ENCODE data around the gene HLA-DQA1. TPM values are rescaled to one million over a fixed set of nuclear protein-coding genes. Genes with fewer than 3 reads are reported as not detected.
"Not testable (repeated sequence)": the region's sequence is repeated elsewhere in the genome, so short reads cannot be mapped to it uniquely, and the experiment has no call there.

Gene HLA-DQA1
- total and polyA plus RNA-seq, 9 donors: 1.5 to 3.3 (median 2.7) TPM

DNA sequence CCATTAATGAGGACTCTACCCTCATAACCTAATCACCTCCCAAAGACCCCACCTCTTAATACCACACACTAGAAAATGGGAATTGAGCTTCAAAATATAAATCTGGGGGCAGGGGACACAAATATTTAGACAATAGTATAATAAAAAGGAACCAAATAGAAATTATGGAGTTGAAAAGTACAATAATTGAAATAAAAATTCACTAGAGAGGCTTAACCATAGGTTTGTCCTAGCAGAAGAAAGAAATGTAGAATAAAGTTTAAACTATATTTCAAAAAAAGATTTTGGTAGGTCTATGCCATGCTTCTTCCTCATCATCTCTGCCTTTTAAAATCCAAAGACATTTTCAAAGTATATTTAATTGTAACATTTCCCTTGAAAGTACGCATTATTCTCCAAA lies 19.5 kb upstream of the HLA-DQA1 start:
- no peak overlapping the region for H3K27ac ChIP-seq (ENCODE audit: low read length)
- no peaks in the 10 kb centered on the region for H3K9me3 ChIP-seq (replicated peaks; ENCODE audit: control insufficient read depth, low read depth, low read length)
- no peak for DNase-seq
- peaks cover 2% of the 10 kb centered on the region for H3K27me3 ChIP-seq (ENCODE audit: control insufficient read depth, insufficient read depth, low read length)
- no peaks in the 10 kb centered on the region for H3K4me1 ChIP-seq (ENCODE audit: control insufficient read depth, insufficient read depth, low read length)
- no CpG with 5 or more reads among the region's 1 CpG for WGBS (ENCODE audit: insufficient coverage)
- H3K4me3 ChIP-seq (ENCODE audit: low read length): no peak overlapping the region
- H3K36me3 ChIP-seq (ENCODE audit: control insufficient read depth, insufficient read depth, low read length): no peaks in the 10 kb centered on the region

DNA sequence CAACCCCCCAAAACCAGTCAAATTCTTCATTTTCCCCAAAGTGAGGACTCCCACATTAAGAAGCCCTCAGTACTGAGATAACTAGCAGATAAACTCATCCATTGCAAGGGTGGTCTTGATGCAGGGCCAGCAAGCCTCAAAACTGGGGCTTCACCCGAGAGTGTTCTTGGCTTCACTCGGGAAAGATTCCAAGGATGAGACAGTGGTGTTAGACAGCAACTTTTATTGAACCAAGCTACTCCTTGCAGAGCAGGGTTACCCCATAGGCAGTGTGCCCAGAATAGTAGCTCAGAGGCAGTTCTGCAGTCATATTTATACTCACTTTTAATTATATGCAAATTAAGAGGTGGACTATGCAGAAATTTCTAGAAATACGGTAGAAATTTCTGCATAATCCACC lies 15.8 kb upstream of the HLA-DQA1 start:
- Histone ChIP-seq H3K9me3 (replicated peaks; ENCODE audit: control insufficient read depth, low read depth, low read length) (no peaks in the 10 kb centered on the region), H3K4me3 (ENCODE audit: low read length) (no peak overlapping the region), H3K27me3 (ENCODE audit: control insufficient read depth, insufficient read depth, low read length) (no peaks in the 10 kb centered on the region), H3K4me1 (ENCODE audit: control insufficient read depth, insufficient read depth, low read length) (no peaks in the 10 kb centered on the region), H3K27ac (ENCODE audit: low read length) (no peak overlapping the region), H3K36me3 (ENCODE audit: control insufficient read depth, insufficient read depth, low read length) (no peaks in the 10 kb centered on the region)
- no peak for DNase-seq
- WGBS (ENCODE audit: insufficient coverage): no CpG with 5 or more reads among the region's 3 CpGs

DNA sequence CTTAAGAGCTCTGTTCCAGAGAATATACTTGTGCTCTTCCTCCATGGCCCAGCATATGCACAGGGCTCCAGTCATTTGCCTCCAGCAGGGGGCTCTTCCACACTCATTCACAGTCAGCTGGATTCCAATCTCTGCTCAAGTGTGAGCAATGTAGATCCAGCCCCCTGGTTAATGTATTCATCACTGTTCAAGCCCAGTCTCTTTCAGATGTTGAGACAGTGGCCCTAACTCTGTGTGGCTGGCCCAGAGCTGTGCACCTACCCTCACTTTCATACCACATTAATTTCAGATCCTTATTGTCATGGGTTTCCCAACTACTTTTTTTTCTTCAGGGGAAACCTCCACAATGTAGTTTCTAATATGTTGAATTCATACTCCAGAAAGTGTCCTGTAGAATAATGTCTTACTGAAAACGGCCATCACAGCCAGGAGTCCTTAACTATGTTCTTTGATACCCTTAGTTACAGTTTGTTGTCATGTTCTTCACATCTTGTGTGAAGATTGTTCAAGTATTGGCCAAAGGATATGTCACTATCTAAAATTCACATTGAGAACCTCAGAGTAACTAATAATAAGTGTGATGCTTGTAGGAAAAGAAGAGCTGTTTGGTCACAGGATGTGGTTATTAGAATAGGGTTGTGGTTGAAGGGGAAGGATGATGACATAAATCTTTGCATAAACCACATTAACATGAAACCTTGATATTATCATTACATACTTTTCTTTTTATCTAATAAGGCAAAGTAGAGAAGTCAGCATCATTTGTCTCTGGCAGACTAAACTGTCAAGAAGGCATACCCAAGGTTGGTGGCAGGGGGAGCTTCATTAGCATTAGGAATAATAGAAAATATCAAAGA lies 14.4 kb upstream of the HLA-DQA1 start:
- Histone ChIP-seq H3K36me3 (ENCODE audit: control insufficient read depth, insufficient read depth, low read length) (no peaks in the 10 kb centered on the region), H3K9me3 (replicated peaks; ENCODE audit: control insufficient read depth, low read depth, low read length) (no peaks in the 10 kb centered on the region), H3K27me3 (ENCODE audit: control insufficient read depth, insufficient read depth, low read length) (no peaks in the 10 kb centered on the region), H3K27ac (ENCODE audit: low read length) (no peak overlapping the region), H3K4me1 (ENCODE audit: control insufficient read depth, insufficient read depth, low read length) (no peaks in the 10 kb centered on the region), H3K4me3 (ENCODE audit: low read length) (no peak overlapping the region)
- WGBS (ENCODE audit: insufficient coverage): no CpG with 5 or more reads among the region's 1 CpG
- DNase-seq: peak; percentile 41

DNA sequence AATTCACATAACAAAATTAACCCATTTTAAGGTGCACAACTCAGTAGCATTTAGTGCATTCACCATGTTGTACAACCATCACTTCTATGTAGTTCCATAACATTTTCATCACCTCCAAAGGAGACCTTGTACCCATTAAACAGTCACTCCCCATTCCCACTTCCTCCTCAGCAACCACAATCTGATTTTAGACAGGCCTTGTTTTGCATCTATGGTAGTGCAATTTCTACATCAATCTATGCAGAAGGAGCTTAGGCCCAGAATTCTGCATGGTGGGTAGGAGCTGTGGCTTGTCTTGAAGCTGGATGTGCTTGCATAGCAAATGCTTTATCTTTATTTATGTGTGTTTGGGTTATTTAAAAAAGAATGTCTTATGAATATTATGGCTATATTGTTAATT lies 13.5 kb upstream of the HLA-DQA1 start:
- Histone ChIP-seq H3K27me3 (ENCODE audit: control insufficient read depth, insufficient read depth, low read length) (no peaks in the 10 kb centered on the region), H3K36me3 (ENCODE audit: control insufficient read depth, insufficient read depth, low read length) (no peaks in the 10 kb centered on the region), H3K4me1 (ENCODE audit: control insufficient read depth, insufficient read depth, low read length) (no peaks in the 10 kb centered on the region), H3K9me3 (replicated peaks; ENCODE audit: control insufficient read depth, low read depth, low read length) (no peaks in the 10 kb centered on the region), H3K4me3 (ENCODE audit: low read length) (no peak overlapping the region), H3K27ac (ENCODE audit: low read length) (no peak overlapping the region)
- DNase-seq: no peak

DNA sequence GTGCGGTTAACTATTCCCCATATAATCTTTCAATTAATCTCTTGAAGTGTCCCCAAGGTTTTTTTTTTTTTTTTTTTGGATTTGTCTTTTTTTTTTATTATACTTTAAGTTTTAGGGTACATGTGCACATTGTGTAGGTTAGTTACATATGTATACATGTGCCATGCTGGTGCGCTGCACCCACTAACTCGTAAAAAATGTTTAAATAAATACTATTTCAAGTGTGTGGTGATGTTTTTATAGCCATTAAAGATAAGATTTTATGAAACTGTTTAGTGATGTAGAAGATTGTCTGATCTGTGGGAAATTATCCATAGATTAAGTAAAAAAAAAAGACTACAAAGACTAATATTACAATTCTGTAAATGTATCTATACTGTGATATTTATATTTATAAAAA lies 12.6 kb upstream of the HLA-DQA1 start:
- Histone ChIP-seq H3K27ac (ENCODE audit: low read length) (no peak overlapping the region), H3K4me1 (ENCODE audit: control insufficient read depth, insufficient read depth, low read length) (no peaks in the 10 kb centered on the region), H3K4me3 (ENCODE audit: low read length) (no peak overlapping the region), H3K36me3 (ENCODE audit: control insufficient read depth, insufficient read depth, low read length) (no peaks in the 10 kb centered on the region), H3K9me3 (replicated peaks; ENCODE audit: control insufficient read depth, low read depth, low read length) (no peaks in the 10 kb centered on the region), H3K27me3 (ENCODE audit: control insufficient read depth, insufficient read depth, low read length) (no peaks in the 10 kb centered on the region)
- WGBS (ENCODE audit: insufficient coverage): no CpG with 5 or more reads among the region's 3 CpGs
- DNase-seq: no peak

DNA sequence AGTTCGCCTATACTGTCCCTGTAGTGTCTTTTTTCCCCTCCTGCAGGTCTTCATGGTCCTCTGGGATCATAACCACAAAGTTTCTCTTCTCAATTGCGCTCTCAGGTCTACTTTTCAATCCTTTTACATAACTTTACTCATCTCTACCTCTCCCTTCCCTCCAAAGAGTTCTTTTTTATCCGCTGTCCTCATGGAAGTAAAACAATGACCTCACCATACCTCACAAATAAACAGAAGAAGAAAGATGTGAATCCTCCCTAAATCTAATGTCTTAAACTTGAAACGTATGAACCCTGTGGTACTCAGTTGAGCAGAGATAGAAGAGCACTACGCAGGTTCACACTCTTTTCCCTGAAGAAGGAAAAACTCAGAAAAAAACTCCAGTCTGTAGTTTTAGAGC lies 12.1 kb upstream of the HLA-DQA1 start:
- WGBS (ENCODE audit: insufficient coverage): 70% methylated on average over 2 of the region's 5 CpGs

DNA sequence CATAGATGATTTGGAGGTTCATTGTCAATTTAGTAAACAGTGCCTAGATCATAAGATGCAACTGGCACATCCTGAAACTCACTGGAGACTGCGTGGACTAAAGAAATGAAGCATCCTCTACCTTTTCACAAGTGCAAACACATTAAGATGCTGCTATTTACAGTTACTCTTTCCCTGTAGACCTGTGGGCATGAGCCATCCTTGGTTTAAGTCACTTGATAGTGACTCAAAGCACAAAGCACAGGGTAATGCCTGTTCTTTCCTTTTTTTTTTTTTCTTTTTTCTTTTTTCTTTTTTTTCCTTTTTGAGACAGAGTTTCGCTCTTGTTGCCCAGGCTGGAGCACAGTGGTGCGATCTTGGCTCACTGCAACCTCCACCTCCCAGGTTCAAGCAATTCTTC lies 10.0 kb upstream of the HLA-DQA1 start:
- no peak for DNase-seq
- Histone ChIP-seq H3K36me3 (ENCODE audit: control insufficient read depth, insufficient read depth, low read length) (no peaks in the 10 kb centered on the region), H3K4me1 (ENCODE audit: control insufficient read depth, insufficient read depth, low read length) (no peaks in the 10 kb centered on the region), H3K27ac (ENCODE audit: low read length) (no peak overlapping the region), H3K4me3 (ENCODE audit: low read length) (no peak overlapping the region), H3K27me3 (ENCODE audit: control insufficient read depth, insufficient read depth, low read length) (no peaks in the 10 kb centered on the region), H3K9me3 (replicated peaks; ENCODE audit: control insufficient read depth, low read depth, low read length) (no peaks in the 10 kb centered on the region)
- WGBS (ENCODE audit: insufficient coverage): 0% methylated on average over 1 of the region's 3 CpGs

More for the DNA sequence above, 12.1 kb upstream of the HLA-DQA1 start:
- H3K9me3 ChIP-seq (replicated peaks; ENCODE audit: control insufficient read depth, low read depth, low read length): no peaks in the 10 kb centered on the region
- H3K4me3 ChIP-seq (ENCODE audit: low read length): no peak overlapping the region
- no peaks in the 10 kb centered on the region for H3K36me3 ChIP-seq (ENCODE audit: control insufficient read depth, insufficient read depth, low read length)
- no peaks in the 10 kb centered on the region for H3K4me1 ChIP-seq (ENCODE audit: control insufficient read depth, insufficient read depth, low read length)
- H3K27me3 ChIP-seq (ENCODE audit: control insufficient read depth, insufficient read depth, low read length): no peaks in the 10 kb centered on the region
- no peak for DNase-seq
- no peak overlapping the region for H3K27ac ChIP-seq (ENCODE audit: low read length)

DNA sequence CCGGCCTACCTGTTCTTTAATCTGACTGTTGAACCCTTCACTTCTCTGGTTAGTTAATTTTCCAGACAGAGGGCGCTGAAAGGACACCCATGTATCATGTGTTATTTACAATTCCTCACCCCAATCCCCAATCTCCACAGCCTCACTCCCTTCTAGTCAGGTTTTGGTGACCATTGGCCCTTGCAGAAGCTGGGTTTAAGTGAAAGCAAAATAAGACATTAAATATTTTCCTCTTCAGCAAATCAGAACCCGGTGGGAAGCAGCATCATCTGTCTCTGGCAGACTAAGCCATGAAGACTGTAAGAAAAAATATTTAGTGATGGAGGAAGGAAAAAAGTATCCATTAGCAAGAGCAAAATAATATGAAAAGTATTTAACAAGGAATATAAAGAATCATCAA lies 9.4 kb upstream of the HLA-DQA1 start:
- DNase-seq: peak; percentile 65
- Histone ChIP-seq H3K27me3 (ENCODE audit: control insufficient read depth, insufficient read depth, low read length) (no peaks in the 10 kb centered on the region), H3K9me3 (replicated peaks; ENCODE audit: control insufficient read depth, low read depth, low read length) (no peaks in the 10 kb centered on the region), H3K36me3 (ENCODE audit: control insufficient read depth, insufficient read depth, low read length) (no peaks in the 10 kb centered on the region), H3K27ac (ENCODE audit: low read length) (no peak overlapping the region), H3K4me1 (ENCODE audit: control insufficient read depth, insufficient read depth, low read length) (no peaks in the 10 kb centered on the region), H3K4me3 (ENCODE audit: low read length) (no peak overlapping the region)
- 60% methylated on average over 1 of the region's 3 CpGs for WGBS (ENCODE audit: insufficient coverage)

DNA sequence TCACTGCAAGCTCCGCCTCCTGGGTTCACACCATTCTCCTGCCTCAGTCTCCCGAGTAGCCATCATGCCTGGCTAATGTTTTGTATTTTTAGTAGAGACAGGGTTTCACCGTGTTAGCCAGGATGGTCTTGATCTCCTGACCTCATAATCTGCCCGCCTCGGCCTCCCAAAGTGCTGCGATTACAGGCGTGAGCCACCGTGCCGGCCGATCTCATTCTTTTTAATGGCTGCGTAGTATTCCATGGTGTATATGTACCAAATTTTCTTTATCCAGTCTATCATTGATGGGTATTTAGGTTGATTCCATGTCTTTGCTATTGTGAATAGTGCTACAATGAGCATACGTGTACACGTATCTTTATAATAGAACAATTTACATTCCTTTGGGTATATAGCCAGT lies 7.4 kb upstream of the HLA-DQA1 start:
- H3K4me1 ChIP-seq (ENCODE audit: control insufficient read depth, insufficient read depth, low read length); H3K36me3 ChIP-seq (ENCODE audit: control insufficient read depth, insufficient read depth, low read length); H3K4me3 ChIP-seq (ENCODE audit: low read length); DNase-seq; H3K27ac ChIP-seq (ENCODE audit: low read length); H3K27me3 ChIP-seq (ENCODE audit: control insufficient read depth, insufficient read depth, low read length); H3K9me3 ChIP-seq (replicated peaks; ENCODE audit: control insufficient read depth, low read depth, low read length): not testable (repeated sequence)
- WGBS (ENCODE audit: insufficient coverage): no CpG with 5 or more reads among the region's 13 CpGs

DNA sequence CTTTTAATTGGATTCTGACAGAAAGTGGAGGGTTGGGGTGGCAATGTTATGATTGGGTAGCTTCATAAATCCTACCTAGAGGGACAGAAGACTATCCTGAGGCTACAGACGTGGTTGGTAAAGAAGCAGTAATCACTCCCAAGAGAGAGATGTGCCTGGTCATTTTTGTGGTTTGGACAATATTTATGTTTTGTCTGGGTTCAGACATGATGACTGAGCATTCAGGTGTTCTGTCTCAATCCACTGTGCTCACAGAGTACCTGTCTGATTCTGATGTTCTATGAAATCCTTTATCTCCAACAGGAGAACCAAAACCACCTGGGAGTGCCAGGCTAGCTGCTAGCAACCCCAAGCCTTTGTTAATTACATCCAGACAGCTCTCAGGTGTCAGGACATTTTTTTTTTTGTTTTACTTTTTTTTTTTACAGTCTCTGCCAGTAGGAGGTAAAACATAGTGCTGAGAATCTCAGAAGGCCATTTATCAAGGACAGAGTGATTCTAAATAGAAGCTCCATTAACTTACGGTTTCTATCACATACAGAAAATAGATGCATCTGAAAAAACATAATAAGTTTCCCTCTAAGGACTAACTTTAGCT lies 1.6 kb upstream of the HLA-DQA1 start:
- WGBS (ENCODE audit: insufficient coverage): no CpG with 5 or more reads among the region's 2 CpGs
- no peak overlapping the region for H3K27ac ChIP-seq (ENCODE audit: low read length)
- no peaks in the 10 kb centered on the region for H3K9me3 ChIP-seq (replicated peaks; ENCODE audit: control insufficient read depth, low read depth, low read length)
- DNase-seq: no peak
- no peaks in the 10 kb centered on the region for H3K27me3 ChIP-seq (ENCODE audit: control insufficient read depth, insufficient read depth, low read length)
- no peak overlapping the region for H3K4me3 ChIP-seq (ENCODE audit: low read length)
- no peaks in the 10 kb centered on the region for H3K36me3 ChIP-seq (ENCODE audit: control insufficient read depth, insufficient read depth, low read length)
- H3K4me1 ChIP-seq (ENCODE audit: control insufficient read depth, insufficient read depth, low read length): no peaks in the 10 kb centered on the region

All from muscle of leg (tissue), 11 donors.